Mesenchymal stem cell (in vitro differentiated cells and primary cell): ENCODE data around the gene DUSP9.

Experiments
- DNase-seq: peaks from one replicate; pipeline ENCODE4 v3.0.0-alpha.2; 2013
- H2AFZ ChIP-seq: one replicate; pipeline ENCODE4 v1.6.1; 2013; ENCODE audit warnings: low read depth, mild to moderate bottlenecking, control low read depth, inconsistent platforms, low read length, moderate library complexity
- H2AK5ac ChIP-seq: 2 replicates; pipeline ENCODE4 v1.6.1; 2013; ENCODE audit warnings: low read length, moderate library complexity, mild to moderate bottlenecking, inconsistent platforms; ENCODE audit not compliant: severe bottlenecking
- H2BK120ac ChIP-seq: one replicate; pipeline ENCODE4 v1.6.1; 2013; ENCODE audit warnings: low read depth, mild to moderate bottlenecking, inconsistent platforms, low read length, moderate library complexity
- H2BK12ac ChIP-seq, 2 experiments: one replicate each; pipeline ENCODE4 v1.6.1; 2013; ENCODE audit warnings: inconsistent platforms in 2 of 2, low read length in 2 of 2, mild to moderate bottlenecking in 2 of 2, moderate library complexity in 2 of 2, control low read depth in 1 of 2
- H2BK15ac ChIP-seq: one replicate; pipeline ENCODE4 v1.6.1; 2013; ENCODE audit warnings: mild to moderate bottlenecking, low read depth, inconsistent platforms; ENCODE audit not compliant: poor library complexity, severe bottlenecking
- H2BK5ac ChIP-seq: 2 replicates; pipeline ENCODE4 v1.6.1; 2013; ENCODE audit warnings: low read depth, mild to moderate bottlenecking, low read length, control low read depth, inconsistent platforms; ENCODE audit not compliant: poor library complexity, severe bottlenecking
- H3K14ac ChIP-seq, 2 experiments: one replicate each; pipeline ENCODE4 v1.6.1; 2013; ENCODE audit warnings: inconsistent platforms in 2 of 2, low read length in 2 of 2, control low read depth in 1 of 2, mild to moderate bottlenecking in 1 of 2, moderate library complexity in 1 of 2
- H3K18ac ChIP-seq, 2 experiments: one replicate each; pipeline ENCODE4 v1.6.1; 2013; ENCODE audit warnings: inconsistent platforms in 2 of 2, low read length in 2 of 2, control low read depth in 1 of 2, low read depth in 1 of 2, mild to moderate bottlenecking in 1 of 2
- H3K23ac ChIP-seq, 2 experiments: one replicate each; pipeline ENCODE4 v1.6.1; 2013; ENCODE audit warnings: inconsistent platforms in 2 of 2, low read length in 2 of 2, mild to moderate bottlenecking in 2 of 2, moderate library complexity in 2 of 2, control low read depth in 1 of 2
- H3K27ac ChIP-seq: 2 replicates; pipeline ENCODE4 v1.5.1; 2013; ENCODE audit warnings: mild to moderate bottlenecking, moderate library complexity, low read length, control low read depth, inconsistent platforms; ENCODE audit not compliant: poor library complexity, severe bottlenecking
- H3K27me3 ChIP-seq, 2 experiments: 2 replicates each; pipeline versions ENCODE4 v1.6.1 to v1.7.0; 2013; ENCODE audit warnings: low read length in 2 of 2, mild to moderate bottlenecking in 2 of 2, moderate library complexity in 2 of 2, control low read depth in 1 of 2, inconsistent platforms in 1 of 2; ENCODE audit not compliant: control insufficient read depth in 1 of 2, insufficient read depth in 1 of 2
- H3K36me3 ChIP-seq, 2 experiments: 2 replicates each; pipeline versions ENCODE4 v1.6.1 to v1.7.0; 2013; ENCODE audit warnings: low read length in 2 of 2, control low read depth in 1 of 2, inconsistent platforms in 1 of 2, low read depth in 1 of 2, mild to moderate bottlenecking in 1 of 2; ENCODE audit not compliant: insufficient read depth in 2 of 2, control insufficient read depth in 1 of 2
- H3K4ac ChIP-seq, 2 experiments: one replicate each; pipeline ENCODE4 v1.6.1; 2013; ENCODE audit warnings: inconsistent platforms in 2 of 2, low read length in 2 of 2, mild to moderate bottlenecking in 2 of 2, moderate library complexity in 2 of 2, control low read depth in 1 of 2, low read depth in 1 of 2
- H3K4me1 ChIP-seq: 2 replicates; pipeline ENCODE4 v1.6.1; 2013; ENCODE audit warnings: low read depth, low read length, control low read depth; ENCODE audit not compliant: control insufficient read depth, insufficient read depth
- H3K4me2 ChIP-seq: 2 replicates; pipeline ENCODE4 v1.6.1; 2013; ENCODE audit warnings: low read length, mild to moderate bottlenecking, inconsistent platforms; ENCODE audit not compliant: poor library complexity, severe bottlenecking
- H3K4me3 ChIP-seq, 2 experiments: 2 replicates each; pipeline versions ENCODE4 v1.5.1 to v1.7.0; 2013; ENCODE audit warnings: low read length in 2 of 2, mild to moderate bottlenecking in 2 of 2, control low read depth in 1 of 2, low read depth in 1 of 2; ENCODE audit not compliant: insufficient read depth in 1 of 2
- H3K79me1 ChIP-seq: replicated peaks from 2 replicates; pipeline ENCODE4 v1.6.1; 2013; ENCODE audit warnings: mild to moderate bottlenecking, control low read depth, low read length, inconsistent platforms; ENCODE audit not compliant: poor library complexity, severe bottlenecking
- H3K9ac ChIP-seq: 2 replicates; pipeline ENCODE4 v1.7.0; 2013; ENCODE audit warnings: mild to moderate bottlenecking, low read length, moderate library complexity
- H3K9me3 ChIP-seq: 2 replicates; pipeline ENCODE4 v1.7.0; 2013; ENCODE audit warnings: mild to moderate bottlenecking, low read length; ENCODE audit not compliant: control insufficient read depth
- H4K8ac ChIP-seq: one replicate; pipeline ENCODE4 v1.6.1; 2013; ENCODE audit warnings: inconsistent platforms, mild to moderate bottlenecking, low read length, moderate library complexity
- H4K91ac ChIP-seq: one replicate; pipeline ENCODE4 v1.6.1; 2013; ENCODE audit warnings: mild to moderate bottlenecking, low read length, inconsistent platforms
- WGBS: methylation state at CpG from one replicate; pipeline ENCODE4 v1.1.7; 2013; ENCODE audit warnings: mixed read lengths; 5-methylcytosine and 5-hydroxymethylcytosine counted together

DUSP9 gene

GRCh38 chrX:153642051-153642654, 4.8 kb upstream of the DUSP9 start:
- 0% methylated on average over 5 of the region's 62 CpGs for WGBS
- no peak overlapping the region for H4K8ac ChIP-seq
- no peak overlapping the region for H3K18ac ChIP-seq
- peaks cover 45 to 83% of the 10 kb centered on the region in 2 experiments for H3K27me3 ChIP-seq
- H3K14ac ChIP-seq, result no peak overlapping the region
- peaks cover 30% of the 10 kb centered on the region for H3K4me1 ChIP-seq
- no peak overlapping the region for H3K4ac ChIP-seq
- H4K91ac ChIP-seq, result no peak overlapping the region
- no peak overlapping the region for H2AK5ac ChIP-seq
- no peak overlapping the region for H2BK15ac ChIP-seq
- H3K36me3 ChIP-seq, result no peaks in the 10 kb centered on the region
- no peak overlapping the region for H2BK120ac ChIP-seq
- no peak overlapping the region for H3K4me3 ChIP-seq
- no peaks in the 10 kb centered on the region for H3K79me1 ChIP-seq
- H2BK5ac ChIP-seq, result no peak overlapping the region
- no peak overlapping the region for H3K9ac ChIP-seq
- no peak overlapping the region for H2BK12ac ChIP-seq
- DNase-seq, result no peak
- no peaks in the 10 kb centered on the region for H3K9me3 ChIP-seq
- H3K23ac ChIP-seq, result no peak overlapping the region
- H3K27ac ChIP-seq, result no peak overlapping the region
- no peak overlapping the region for H2AFZ ChIP-seq
- H3K4me2 ChIP-seq, result peak overlapping the region; percentile 61

DNA sequence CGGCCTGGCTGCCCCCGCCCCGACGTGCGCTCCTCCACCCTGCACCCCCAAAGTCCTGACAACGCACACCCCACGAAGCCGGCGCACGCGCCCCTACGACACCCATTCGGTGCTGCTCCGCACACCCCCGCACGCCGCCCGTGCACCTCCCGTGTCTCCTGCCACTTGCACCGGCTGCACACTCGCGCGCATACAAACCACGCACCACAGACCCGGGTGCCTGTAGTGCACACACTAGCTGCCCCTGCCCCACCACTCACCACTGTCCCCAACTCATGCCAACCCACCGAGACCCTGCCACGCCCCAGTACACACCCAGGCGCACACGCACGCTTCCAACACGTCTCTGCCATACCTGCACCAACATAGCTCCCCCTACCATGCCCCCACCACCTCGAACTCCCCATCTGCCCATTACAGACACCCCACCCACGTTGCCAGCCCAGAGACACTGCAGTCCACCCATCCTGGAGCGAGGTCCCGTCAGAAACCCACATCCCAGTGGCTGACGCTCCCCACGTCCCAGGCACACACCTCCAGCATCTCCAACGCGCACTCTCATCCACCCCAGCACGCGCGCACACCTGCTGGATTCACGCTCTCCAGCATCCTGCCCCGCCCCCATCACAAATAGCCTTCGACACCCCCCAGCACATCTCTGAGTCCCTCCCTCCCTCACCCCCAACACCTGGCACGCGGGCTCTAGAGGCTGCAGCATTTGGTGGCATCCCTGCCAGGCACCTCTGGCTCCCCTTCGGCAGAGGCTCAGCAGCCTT, 4.2 kb upstream of the DUSP9 start:
- Histone ChIP-seq H3K18ac (no peak overlapping the region), H2BK12ac (no peak overlapping the region), H3K4me2 (peak overlapping the region; percentile 58), H2BK120ac (no peak overlapping the region), H3K79me1 (no peaks in the 10 kb centered on the region), H2BK5ac (no peak overlapping the region), H3K4me3 (no peak overlapping the region), H3K14ac (no peak overlapping the region), H3K27ac (no peak overlapping the region), H3K4me1 (peaks cover 33% of the 10 kb centered on the region), H4K8ac (no peak overlapping the region), H3K23ac (no peak overlapping the region), H3K27me3 (peaks cover 49 to 77% of the 10 kb centered on the region in 2 experiments), H4K91ac (no peak overlapping the region), H3K9me3 (no peaks in the 10 kb centered on the region), H3K36me3 (no peaks in the 10 kb centered on the region), H3K9ac (no peak overlapping the region), H2BK15ac (no peak overlapping the region), H2AFZ (no peak overlapping the region), H3K4ac (no peak overlapping the region), H2AK5ac (no peak overlapping the region)
- 11% methylated on average over 42 of the region's 48 CpGs for WGBS
- no peak for DNase-seq

DNA sequence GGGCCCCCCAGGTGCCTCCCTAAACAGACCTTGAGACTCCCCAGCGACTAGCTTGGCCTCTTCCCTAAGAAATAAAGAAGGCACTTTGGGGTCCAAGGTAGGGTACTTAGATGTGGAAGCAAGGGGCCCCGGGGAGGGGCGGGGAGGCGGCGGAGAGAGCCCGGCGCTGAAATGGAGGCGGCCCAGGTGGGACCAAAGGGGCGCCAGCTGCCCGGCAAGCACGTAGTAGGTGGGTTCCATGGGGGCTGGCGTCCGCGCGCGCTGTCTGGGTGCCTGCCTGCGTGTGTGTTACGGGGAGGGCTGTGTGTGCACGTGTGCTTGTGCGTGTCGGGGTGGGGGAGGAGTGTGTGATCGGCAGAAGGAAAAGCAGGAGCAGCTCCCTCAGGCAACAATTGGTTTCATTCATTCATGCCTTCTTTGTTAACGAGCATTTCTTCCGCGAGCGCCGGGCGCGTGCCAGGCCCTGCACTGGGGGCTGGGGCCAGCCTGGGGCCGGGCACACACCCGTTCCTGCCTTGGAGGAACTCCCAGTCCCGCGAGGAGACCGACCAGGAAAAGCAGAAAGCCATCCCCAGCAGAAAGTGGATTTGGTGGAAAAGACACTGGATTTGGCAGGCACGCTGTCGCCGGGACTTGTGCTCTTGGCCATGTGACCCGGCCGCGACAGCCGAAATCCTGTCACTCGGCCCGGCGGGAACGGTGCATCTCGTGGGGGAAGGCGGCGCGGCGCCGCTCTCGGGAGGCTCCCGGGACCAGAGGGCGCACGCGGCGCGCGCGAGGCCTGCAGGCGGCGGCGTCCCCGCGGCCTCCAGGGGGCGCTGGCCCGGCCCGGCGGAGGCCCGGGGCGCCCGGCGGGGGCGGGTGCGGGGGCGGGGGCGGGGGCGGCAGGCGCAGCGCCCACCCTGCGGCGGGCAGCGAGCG, 3.3 kb upstream of the DUSP9 start:
- Histone ChIP-seq H3K18ac (no peak overlapping the region), H2AK5ac (no peak overlapping the region), H4K91ac (no peak overlapping the region), H2BK15ac (no peak overlapping the region), H3K27me3 (peaks cover 54 to 75% of the 10 kb centered on the region in 2 experiments), H3K4me1 (peaks cover 36% of the 10 kb centered on the region), H4K8ac (no peak overlapping the region), H3K4ac (no peak overlapping the region), H3K4me3 (peak overlapping the region in 1 of 2 experiments; percentile 29), H2BK5ac (no peak overlapping the region), H3K27ac (no peak overlapping the region), H3K23ac (no peak overlapping the region), H3K79me1 (no peaks in the 10 kb centered on the region), H3K36me3 (no peaks in the 10 kb centered on the region), H2BK120ac (no peak overlapping the region), H2AFZ (peak overlapping the region; percentile 42), H3K9me3 (no peaks in the 10 kb centered on the region), H2BK12ac (no peak overlapping the region), H3K4me2 (peak overlapping the region; percentile 58), H3K14ac (no peak overlapping the region), H3K9ac (no peak overlapping the region)
- DNase-seq, result peak; percentile 15
- WGBS, result 1% methylated on average over 18 of the region's 84 CpGs
